Activated CD8-positive, alpha-beta memory T cell treated with anti-CD3 and anti-CD28 coated beads for 4 hours (primary cell): ENCODE data around the gene PER1.

Experiments used
- DNase-seq, 2 donors: peaks; one replicate each; pipeline ENCODE4 v3.0.0-alpha.2; 2020; ENCODE audit warnings: low read depth in 2 of 2

The PER1 gene

GRCh38 chr17:8166731-8167130, 14.5 kb upstream of the PER1 start:
- no peak for DNase-seq

- DNase-seq = no peak
Measured at GRCh38 chr17:8164815-8165131, 12.6 kb upstream of the PER1 start.

- DNase-seq = peak in 1 of 2 donors; percentile 42
Measured at GRCh38 chr17:8163978-8164814, 12.0 kb upstream of the PER1 start.

GRCh38 chr17:8162997-8163977, 11.1 kb upstream of the PER1 start:
- peak in 1 of 2 donors; percentile 63 for DNase-seq

GRCh38 chr17:8162233-8162996, 10.2 kb upstream of the PER1 start, which contains the start of gene VAMP2:
TSS of gene VAMP2 (minus strand) at chr17:8162948. CDS start at chr17:8162879, 69 bp downstream.
- DNase-seq = peak in 1 of 2 donors; percentile 61

- no peak for DNase-seq
Measured at GRCh38 chr17:8161289-8162232, 9.4 kb upstream of the PER1 start.

GRCh38 chr17:8160741-8161221, 8.6 kb upstream of the PER1 start:
- DNase-seq = no peak

GRCh38 chr17:8160224-8160577, 8.0 kb upstream of the PER1 start:
- no peak for DNase-seq

- DNase-seq = no peak
Measured at GRCh38 chr17:8159459-8160223, 7.4 kb upstream of the PER1 start.

- DNase-seq = no peak
Measured at GRCh38 chr17:8159032-8159400, 6.8 kb upstream of the PER1 start.

- DNase-seq = peak; percentile 69 to 73
Measured at GRCh38 chr17:8158267-8159031, 6.2 kb upstream of the PER1 start.

GRCh38 chr17:8156246-8156992, 4.2 kb upstream of the PER1 start:
- peak; percentile 100 for DNase-seq

GRCh38 chr17:8155996-8156245, 3.7 kb upstream of the PER1 start:
- DNase-seq = no peak

- DNase-seq = no peak
Measured at GRCh38 chr17:8155231-8155995, 3.2 kb upstream of the PER1 start.

GRCh38 chr17:8154608-8155155, 2.5 kb upstream of the PER1 start:
- DNase-seq = no peak

GRCh38 chr17:8153957-8154607, 1.9 kb upstream of the PER1 start:
- peak; percentile 64 to 71 for DNase-seq

- no peak for DNase-seq
Measured at GRCh38 chr17:8153525-8153956, 1.3 kb upstream of the PER1 start.
